Stimulated activated CD4-positive, alpha-beta T cell treated with anti-CD3 and anti-CD28 coated beads, Interleukin-4, amount 100 ng/mL, for 4 hours (primary cell): ENCODE results near the gene GRID1.
"Not testable (repeated sequence)": the region's sequence is repeated elsewhere in the genome, so short reads cannot be mapped to it uniquely, and the experiment has no call there.

Experiments
- DNase-seq, 2 experiments: peaks; one replicate each; pipeline ENCODE4 v3.0.0-alpha.2; 2020

GRID1 gene

DNA sequence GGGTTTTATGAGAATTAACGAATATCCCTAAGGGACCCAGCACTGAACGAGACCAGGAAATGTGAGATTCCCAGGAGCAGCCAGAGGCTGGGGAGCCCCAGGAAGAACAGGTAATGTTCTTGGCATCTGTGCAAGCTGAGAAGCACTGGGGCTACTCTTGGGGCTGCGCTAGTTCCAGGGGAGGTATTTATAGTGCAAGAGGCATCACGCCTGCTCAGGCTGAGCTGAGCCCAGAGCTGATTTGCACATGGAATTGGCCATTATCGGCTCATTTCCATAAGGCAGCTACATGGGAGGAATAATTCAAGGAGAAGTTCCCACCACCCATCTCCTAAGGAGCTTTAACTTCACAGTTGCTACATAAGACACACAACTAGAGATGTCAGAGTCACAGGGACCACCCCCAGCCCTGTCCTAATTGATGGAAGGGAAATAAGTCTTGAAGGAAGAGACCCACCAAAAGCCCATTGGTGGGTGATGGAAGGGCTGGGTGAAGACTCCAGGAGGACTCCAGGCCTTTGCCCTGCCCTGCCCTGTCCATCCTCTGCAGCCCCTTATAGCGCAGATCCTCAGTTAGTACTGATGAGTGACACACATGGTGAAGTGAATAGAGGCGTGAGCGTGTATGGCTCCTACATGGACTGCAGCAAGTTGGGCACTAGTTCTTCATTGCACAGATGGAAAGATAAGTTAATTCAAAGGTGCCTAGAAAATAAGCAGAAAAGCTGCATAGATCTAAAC, 178.9 kb downstream of the GRID1 start:
- DNase-seq = no peak

DNA sequence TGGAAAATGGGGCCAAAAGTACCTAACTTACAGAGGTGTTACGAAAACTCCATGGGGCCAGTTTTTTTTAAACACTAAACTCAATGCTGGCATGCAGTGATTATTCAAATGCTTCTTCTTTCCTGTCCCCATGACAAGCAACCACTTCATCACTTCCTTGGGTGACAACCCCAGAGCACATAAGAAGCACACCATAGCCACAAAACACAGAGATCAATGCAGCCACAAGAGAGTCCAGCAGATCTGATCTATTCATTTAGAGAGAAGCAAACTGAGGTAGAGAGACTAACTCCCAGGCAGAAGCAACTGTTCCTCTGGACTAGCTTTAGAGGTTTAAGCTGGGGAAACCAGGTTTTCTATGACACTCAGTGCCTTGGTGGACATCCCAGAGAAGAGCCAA, 180.0 kb downstream of the GRID1 start:
- DNase-seq = no peak

DNA sequence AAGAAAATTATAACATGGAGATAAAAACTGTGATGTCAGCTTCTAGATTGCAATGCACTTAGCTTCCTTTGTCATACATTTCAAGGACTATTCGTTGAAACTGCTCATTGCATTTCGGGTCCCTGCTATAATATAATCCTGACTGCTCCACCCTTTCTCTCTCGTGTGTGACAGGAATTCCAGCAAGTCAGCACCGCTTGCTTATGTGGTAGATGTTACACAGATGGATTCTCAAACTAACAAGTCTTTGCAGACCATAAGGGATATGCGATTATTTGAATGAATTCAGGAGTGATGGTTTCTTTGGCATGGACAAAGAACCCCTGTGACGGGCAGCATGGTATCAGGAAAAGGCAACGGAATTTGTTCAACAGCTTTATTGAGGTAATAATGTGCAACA, 184.0 kb downstream of the GRID1 start:
- DNase-seq = no peak

DNA sequence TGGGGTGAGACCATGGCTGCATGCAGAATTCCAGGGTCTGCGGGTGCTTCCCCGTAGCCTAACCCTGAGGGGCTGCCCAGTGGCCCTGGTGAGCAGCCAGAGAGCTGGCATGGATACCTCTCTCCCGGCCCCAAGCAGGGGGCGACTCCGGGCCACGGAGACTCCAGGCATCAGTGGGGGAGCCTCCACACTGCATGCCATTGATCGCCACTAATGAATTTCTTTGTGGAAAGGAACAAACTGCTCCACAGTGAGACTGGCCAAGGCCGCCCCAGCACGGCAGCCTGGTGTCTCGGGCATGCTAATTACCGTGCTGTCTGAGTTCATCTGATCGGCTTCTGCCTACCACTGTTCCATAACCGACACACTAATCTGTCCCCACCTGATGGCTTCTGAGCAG, 184.4 kb downstream of the GRID1 start:
- no peak for DNase-seq

DNA sequence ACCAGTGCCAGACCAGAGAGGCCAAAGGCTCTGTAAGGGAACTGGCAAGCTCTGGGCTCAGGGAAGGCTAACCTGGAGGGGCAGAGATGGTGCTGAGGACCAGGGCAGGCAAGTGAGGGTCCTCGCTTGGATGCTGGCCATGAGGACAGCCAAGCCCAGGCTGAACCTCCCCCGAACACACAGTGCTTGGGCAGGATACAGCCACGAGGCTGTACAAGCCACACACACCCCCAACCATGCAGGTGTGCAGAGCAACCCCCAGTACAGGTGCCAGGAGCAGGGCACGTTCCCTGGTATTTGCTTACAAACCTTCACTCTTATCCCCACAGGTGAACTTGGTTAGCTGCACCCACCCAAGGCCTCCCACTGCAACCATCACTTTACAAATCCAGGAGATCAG, 185.7 kb downstream of the GRID1 start:
- DNase-seq = no peak

DNA sequence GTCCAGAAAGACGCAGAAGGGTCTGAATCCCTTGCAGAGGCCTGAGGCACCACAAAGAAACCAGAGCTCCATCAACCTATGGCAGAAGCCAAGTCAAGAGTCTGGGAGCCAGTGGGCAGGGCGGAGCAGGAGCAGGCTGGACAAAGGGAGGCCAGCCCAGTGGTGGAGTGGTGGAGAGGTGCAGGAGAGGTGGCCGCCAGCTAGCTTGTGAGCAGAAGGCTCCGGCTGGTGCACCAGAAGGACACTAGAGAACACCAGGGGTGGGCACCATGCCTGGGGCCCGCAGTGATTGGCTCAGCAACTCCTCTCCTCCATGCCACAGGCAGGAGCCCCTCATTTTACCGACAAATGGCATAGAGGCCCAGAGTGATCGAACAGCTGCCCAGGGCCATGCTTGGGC, 186.6 kb downstream of the GRID1 start:
- no peak for DNase-seq

DNA sequence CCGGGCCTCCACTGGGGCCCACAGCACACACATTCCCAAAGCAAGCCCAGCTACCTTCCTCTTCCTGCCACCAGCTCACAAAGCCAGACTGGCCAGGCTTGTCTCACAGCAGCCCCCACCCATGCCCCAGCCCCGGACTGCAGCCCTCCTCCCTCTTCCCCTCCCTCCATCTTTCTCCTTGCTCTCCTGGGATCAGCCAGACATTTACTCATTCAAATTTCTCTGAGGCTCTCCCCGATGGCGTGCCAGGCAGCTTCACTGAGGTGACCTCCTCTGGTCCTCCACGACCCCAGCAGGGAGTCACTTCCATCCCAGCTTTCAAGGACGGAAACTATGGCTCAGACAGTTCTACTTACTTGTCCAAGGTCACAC, 187.5 kb downstream of the GRID1 start:
- DNase-seq = no peak

DNA sequence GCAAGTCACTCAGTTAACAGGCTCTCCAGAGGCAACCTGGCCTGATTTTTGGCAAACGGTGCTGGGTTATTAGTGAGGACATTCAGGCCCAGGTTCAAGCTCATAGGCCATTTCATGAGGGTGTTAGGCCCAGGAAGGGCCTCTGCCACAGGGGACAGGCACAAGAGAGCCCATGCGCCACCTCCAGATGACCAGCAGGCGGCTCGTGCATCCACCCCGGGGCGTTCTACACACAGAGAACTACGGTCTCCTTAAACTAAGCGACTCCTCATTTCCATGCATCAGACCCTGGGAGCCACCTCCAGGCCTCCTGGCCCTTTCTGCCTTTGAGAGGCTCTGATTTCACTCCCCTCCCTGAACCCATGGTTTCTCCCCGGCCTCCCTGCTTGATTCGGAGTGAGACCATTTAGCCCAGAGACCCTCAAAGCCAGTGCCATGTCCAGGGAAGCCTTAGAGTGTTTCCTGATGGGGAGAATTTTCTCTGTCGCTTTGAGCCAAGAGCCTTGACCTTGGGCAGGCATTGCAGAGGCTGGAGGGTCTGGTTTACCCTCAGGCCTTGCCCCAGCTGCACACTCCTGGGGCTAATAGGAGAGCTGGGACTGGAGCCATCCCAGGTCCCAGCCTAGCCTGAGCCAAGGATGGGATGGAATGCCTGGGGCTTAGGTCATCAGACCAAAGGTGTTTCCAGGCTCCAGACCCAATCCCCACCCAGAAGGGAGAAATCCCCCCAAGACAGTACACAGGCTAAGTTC, 188.0 kb downstream of the GRID1 start:
- DNase-seq = no peak

DNA sequence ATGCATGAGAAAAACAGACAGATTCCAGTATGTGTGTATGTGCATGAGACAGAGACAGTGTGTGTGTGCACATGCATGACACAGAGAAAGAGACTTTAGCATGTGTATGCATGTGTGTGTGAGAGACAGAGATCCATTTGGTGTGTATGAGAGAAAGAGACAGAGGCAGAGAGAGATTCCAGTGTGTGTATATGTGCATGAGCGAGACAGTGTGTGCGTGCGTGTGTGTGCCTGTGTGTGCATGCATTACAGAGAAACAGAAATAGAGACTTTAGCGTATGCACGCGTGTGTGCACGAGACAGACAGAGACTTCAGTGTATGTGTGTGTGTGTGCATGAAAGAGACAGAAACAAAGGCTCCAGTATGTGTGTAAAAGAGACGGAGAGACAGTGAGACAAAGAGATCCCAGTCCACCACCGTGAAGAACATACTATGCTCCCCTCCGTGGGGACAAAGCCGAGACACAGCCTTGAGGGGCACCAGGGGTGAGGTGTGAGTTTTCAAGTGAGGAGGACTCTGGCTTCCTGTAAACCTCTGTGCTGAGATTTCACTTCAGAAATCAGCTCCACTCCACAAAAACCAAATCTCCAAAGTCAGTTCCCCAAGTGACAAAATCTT, 188.9 kb downstream of the GRID1 start:
- DNase-seq = no peak

DNA sequence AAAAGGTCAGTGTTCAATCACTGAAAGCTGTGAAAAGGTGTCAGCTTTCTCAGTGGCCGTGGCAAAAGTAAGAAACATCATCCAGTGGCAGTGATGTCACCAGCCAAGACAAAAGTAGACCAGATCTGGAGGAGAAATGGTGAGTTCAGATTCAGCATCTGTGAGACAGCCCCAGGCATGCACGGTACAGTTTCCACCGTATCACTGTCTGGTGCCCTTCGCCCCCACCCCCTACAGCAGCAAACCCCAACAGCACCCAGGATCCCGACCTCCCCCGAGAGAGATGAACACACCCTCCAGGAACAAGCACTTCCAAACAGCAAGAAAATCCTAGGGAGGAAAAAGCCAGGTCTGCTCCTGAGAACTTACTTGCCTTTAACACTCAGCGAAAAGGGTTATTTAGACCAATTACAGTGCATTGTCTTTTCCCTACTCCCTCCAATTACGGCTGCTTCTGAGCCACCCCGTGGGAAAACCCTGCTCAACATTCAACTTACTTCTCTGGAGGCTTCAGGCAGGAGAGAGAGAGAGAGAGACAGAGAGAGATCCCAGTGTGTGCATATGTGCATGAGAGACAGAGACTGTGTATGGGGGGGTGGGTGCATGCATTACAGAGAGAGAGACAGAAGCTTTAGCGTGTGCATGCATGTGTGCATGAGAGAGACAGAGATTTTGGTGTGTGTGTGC, 189.6 kb downstream of the GRID1 start:
- no peak for DNase-seq

DNA sequence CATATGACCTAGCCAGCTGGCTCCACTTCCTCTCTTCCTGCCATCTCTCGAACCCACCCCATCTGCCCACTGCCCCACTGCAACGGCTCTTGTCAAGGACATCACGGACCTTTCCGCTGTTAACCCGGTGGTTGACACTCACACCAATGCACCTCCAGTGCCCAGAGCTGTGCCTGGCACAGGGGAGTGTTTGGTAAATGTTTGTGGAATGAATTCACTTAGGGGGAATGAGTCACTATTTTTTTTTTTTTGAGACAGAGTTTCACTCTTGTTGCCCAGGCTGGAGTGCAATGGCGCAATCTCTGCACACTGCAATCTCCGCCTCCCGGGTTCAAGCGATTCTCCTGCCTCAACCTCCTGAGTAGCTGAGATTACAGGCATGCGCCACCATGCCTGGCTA, 191.1 kb downstream of the GRID1 start:
- not testable (repeated sequence) for DNase-seq

DNA sequence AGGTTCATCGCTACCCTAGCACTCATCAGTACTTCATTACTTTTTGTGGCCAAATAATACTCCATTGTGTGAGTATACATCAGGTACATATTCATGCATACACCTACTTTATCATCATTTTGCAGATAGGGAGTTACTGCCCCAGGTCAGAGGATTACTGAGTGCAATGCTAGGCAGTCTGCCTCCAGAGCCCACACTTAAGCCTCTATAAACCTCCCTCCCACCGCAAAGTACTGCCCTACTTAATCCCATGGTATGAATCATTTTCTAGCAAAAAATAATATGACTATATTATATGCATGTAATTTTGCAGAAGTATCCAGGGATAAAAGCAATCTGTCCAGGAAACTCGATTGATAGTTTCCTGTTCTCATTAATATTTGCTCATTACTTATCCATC, 194.3 kb downstream of the GRID1 start:
- DNase-seq = no peak

DNA sequence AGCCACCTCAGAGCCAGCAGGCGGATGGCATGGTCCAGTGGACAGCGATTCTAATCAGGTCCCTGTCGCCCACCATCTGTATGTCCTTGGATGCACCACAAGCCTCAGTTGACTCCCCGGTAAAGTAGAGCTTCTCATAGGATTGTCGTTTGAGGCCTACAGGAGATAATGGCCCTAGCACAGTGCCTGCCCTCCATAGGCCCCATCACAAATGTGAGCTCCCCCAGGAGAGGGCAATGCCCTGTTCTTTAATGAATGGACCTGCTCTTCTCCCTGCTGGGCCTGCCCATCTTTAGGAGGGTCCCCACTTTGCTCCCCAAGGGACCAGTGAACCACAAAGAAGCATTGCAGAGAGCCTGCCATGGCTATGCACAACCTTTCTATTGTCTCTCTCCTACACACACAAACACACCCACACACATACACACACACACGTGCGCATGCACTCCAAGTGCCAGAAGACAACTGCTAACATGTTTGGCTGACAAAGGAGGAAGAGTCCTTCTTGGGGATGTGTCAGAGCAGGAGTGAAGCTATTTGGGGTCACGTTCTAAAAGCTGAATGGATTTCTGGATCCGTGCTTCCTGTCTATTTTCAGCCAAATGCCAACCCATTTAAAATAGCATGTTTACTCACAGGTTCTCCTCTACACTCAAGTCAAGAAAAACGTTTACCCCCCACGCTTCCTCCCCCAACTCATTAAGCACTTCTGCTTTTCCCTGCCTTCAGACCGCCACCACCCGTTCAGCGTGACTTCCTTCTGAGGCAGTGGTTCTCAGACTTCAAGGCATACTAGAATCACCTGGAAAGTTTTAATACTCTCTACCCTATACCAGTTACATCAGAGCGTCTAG, 196.1 kb downstream of the GRID1 start:
- no peak for DNase-seq

DNA sequence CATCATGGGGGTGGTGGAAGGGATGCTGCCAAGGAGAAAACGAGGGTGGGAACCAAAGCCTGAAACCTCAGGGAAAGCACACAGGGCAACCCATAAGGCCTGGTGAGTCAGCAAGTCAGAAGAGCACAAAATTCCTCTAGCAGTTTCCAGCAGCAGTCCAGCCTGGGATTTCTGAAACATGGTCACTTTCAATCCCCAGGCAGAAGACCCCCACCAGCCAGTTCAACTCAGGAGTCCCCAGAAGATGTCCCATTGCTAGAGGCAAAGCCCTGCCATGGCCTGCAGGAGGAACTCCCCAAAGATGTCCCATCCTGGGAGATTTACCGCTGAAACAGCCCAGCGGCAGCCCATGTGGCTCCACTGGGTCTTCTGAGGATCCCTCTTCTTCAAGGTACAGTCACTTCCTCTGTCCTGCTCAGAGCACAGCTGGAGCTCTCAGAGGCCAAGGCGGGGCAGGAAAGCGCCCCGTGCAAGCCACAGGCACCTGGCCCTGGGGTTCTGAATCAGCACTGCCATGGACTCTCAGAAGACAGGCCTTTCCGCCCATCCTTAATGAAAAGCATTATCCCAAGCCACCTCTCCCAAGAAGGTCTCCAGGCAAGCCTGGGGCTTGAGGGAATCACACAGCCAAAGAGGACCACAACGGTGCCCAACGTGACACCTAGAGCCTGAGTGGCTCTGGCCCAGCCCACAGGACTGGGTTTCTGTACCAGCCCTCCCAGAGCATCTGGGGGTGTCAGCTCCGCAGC, 196.9 kb downstream of the GRID1 start:
- DNase-seq = no peak

DNA sequence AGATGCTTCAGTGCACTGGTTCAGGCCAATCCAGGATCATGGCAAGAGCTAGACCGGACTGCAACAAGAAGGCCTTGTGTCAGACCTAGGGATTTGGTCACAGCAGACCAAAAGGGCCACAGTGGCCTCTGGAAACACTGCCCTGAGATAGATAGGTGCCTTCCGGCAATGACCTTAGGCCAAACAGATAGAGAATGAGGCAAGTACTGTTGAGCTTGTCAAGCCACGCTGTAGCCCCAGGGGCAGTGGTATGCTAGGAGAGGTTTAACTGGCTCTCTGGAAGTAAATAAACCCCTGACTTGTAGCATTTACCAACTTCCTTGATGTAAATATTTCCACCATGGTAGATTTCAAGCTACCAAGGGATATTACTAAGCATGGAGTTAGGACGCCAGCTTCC, 197.5 kb downstream of the GRID1 start:
- DNase-seq = no peak

DNA sequence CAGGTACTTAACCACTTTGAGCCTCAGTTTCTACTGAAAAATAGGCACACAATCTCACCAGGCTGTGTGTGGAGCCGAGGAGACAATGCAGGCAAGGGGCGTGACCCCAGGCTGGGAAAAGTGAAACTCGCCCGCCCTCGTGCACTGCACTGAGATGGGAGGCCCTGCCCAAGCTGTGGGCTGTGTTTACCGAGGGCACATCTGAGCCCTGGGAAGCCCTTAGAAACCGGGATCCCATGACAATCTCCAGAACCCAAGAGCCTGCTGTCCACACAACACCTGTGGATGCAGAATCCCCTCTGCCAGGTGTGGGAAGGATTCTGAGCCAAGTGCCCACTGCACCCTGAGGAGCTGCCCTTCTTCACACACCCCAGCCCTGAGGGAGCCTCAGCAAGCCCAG, 198.3 kb downstream of the GRID1 start:
- no peak for DNase-seq

DNA sequence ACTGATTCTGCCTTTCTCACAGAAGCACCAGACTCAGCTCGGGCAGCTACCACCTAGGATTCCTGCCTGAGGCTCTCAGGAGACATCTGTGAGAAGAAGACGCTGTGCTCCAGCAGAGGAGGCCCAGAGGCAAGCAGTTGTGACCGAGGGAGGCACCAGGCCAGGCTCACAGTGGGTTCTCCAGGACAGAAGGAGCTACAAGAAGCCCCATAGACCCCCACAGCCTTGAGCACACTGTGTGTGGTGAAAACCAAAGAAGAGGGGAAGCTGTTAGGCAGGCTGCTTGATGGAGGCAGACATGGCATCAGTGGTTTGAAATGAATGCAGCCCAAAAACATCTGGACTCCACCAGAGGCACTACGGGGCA, 198.8 kb downstream of the GRID1 start:
- no peak for DNase-seq

DNA sequence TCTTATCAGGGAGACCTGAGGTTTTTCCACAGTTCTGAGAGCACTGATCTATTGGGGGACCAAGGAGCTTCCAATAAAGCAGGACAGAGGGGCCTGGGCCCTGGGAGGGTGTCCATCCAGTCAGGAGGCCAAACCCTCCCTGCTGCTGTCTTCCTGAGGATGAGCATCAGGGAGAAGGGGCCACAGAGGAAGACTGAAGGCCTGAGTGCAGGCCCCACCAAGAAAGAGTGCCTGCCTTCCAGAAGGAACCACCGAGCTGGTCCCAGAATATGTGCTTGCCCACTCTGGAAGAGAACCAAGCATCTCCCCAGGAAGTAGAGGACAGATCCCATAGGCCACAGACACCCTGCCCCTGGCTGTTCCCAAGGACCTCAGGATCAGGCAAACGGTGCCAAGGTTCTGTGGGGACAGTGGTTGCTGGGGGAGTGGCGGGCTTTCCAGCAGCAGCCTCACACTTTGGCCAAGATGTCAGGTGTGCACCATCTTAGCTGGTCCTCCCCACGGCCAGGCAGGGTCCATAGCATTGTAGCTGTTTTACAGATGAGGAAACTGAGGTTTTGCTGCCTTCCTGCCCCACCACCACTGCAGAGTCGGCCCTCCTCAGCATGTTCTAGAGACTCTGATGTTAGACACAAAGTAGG, 199.4 kb downstream of the GRID1 start:
- DNase-seq = no peak

DNA sequence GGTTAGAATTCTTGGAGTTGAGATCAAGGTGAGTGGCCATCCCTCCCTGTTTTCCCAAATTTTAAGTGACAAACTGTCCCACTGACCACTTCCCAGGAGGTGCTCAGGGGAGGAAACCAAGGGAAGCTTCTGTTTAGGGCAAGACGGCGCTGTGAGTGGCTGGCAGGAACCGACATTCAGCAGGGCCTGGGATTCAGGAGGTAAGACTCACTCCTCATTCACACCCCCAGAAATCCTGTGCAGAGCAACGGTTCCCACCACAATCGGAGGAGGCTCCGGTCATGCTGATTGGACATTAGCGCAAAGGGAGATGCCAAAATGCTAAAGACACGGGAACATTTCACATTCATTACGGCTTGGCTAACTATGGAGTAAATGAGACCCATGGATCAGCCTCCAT, 200.9 kb downstream of the GRID1 start:
- DNase-seq = no peak

DNA sequence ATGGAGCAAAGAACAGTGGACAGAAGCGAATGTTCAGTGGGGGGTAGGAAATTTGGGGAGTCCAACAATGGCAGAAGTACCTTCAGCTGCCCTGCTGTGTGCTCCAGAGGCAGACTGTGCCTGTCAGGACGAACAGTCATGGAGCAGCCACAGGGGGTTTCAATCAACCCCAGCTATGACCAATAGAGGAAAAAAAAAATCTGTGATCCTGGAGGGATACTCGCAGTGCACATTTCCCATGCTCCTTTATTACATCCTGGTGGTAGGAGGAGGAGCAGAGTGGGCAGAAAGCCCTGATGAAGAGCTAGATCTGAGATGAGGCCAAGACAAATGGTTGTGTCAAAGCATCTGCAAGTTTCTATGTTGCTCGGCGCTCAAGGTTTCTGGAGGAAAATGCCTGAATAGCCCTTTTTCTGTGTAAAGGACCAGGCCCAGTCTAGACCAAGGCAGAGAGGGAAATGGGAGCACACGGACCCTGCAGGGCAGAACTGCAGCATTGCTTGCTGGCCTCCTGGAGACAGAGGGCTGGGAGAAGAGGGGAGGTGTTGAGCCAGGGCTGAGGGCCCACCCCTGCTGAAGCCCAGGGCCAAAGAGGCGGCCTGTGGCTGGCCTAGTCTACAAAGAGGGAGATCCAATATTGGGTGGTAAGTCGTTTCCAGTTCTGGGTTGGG, 201.5 kb downstream of the GRID1 start:
- no peak for DNase-seq
